GM18505 (cell line): ENCODE results near the gene LEF1.

Source experiments
- ATAC-seq: cut with Tn5 transposase; IDR thresholded peaks from one replicate; pipeline ENCODE4 v1.9.1; 2021; ENCODE audit not compliant: unreplicated experiment
- POLR2A ChIP-seq: IDR thresholded peaks from 4 replicates; pipeline ENCODE4 v1.6.1; 2011; ENCODE audit warnings: borderline replicate concordance; ENCODE audit not compliant: insufficient read depth, insufficient read length; ENCODE audit errors: extremely low read depth

LEF1 gene

DNA sequence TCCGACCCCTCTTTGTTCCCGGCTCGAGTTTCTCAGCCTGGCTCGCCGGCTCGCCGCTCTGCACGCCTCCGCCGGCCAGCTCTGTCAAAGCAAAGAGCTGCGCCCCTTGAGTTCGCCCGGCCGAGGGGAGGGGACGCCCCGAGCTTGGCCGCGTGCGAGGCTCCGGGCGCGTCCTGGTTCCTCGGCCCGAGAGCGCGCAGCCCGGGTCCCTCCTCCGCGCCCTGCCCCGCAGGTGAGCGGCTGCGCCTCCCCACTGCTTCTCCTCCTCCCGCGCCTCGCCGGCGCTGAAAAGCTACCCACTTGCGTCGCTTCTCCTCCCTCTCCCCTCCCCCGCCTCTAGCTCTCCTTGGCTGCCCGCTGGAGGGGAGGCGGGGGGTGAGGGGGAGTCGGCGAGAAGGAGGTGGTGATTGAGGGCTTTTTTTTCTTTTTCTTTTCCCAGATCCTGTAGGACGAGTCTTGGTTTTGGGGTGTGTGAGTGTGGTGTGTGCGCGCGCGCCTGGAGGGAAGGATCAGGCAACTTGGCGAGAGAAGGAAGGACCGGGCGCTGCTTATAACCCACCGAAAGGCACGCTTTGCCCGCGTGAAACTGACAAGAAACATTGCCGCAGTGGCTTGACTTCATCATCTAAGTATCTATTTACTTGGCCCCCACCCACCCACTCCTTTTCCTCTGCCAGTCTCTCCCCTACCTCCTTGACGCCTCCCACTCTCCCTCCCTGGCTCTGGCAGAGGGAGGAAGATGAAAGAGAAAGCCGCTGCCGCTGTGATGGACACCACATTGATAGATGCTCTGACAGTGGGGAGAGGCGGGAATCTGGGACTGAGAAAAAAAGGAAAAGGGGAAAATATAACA lies at the start of gene LEF1:
Gene LEF1, minus strand, starts transcription at position 262 of the 853 bp plus-strand sequence. CDS start 1,165 bp downstream, outside the sequence.
- no peak for TF ChIP-seq POLR2A

DNA sequence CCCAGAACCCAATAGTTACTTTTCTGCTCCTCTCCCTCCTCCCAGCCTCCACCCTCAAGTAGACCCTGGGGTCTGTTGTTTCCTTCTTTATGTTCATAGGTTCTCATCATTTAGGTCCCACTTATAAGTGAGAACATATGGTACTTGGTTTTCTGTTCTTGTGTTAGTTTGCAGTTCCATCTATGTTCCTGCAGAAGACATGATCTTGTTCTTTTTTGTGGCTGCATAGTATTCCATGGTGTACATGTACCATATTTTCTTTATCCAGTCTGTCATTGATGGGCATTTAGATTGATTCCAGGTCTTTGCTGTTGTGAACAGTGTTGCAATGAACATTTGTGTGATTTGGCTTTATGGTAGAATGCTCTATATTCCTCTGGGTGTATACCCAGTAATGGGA lies 47.8 kb upstream of the LEF1 start:
- no peak for ATAC-seq
- TF ChIP-seq POLR2A = no peak

More for the DNA sequence above, at the start of gene LEF1:
- peak; percentile 37 for ATAC-seq

DNA sequence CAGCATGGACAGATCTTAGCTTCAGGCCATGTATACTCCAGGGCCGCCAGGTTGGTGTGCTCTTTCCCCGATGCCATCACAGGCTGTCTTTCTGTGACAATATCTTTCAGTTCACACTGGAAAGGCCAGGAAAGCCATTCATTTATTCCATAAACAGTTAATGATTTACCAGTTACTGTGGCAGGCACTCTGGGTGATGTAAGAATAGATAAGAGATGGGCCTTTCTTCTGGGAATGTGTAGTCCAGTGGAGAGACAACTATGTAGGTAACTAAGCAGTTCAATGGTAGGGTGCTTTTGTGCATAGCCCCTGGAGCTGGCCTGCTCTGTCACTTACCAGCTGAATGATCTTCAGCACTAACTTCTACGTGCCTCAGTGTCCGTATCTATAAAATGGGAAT lies 46.3 kb upstream of the LEF1 start:
- no peak for ATAC-seq
- TF ChIP-seq POLR2A = no peak

DNA sequence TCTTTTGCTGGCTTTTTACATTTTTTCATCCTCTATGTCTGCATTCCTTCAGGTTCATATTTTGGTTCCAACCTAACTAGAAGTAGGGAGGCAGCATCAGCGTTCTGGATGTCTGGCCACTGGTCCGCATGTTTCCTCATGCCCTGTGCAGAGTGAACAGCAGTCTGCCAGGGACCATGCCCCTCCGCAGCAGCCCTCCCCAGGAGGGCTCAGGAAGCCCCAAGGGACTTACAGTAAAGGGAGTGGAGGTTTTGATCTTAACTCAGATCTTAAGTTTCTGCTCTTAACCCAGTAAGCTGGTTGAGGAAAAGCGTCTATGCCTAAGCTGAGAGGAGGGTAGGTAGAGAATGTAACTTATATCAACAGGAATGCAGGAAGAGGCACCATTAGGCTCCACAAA lies 45.0 kb upstream of the LEF1 start:
- no peak for ATAC-seq
- no peak for TF ChIP-seq POLR2A

DNA sequence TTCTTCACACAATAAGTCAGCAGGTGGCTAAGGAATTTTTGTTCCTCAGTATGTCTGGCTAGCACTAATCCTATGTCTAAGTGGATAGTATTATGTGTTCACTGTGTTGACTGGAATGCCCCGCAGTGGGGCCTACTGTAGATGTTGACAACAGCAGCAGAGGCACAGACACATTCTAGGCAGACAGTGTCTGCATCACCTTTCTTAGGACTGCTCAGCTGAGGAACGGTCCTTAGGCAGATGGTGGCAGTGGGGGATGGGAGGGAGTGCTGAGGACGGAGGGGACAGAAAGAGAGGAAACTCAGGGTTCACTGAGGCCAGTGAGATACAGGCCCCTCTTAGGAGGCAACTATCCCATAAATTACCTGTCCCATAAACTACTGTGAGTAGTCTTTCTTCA lies 44.6 kb upstream of the LEF1 start:
- TF ChIP-seq POLR2A = no peak
- no peak for ATAC-seq

DNA sequence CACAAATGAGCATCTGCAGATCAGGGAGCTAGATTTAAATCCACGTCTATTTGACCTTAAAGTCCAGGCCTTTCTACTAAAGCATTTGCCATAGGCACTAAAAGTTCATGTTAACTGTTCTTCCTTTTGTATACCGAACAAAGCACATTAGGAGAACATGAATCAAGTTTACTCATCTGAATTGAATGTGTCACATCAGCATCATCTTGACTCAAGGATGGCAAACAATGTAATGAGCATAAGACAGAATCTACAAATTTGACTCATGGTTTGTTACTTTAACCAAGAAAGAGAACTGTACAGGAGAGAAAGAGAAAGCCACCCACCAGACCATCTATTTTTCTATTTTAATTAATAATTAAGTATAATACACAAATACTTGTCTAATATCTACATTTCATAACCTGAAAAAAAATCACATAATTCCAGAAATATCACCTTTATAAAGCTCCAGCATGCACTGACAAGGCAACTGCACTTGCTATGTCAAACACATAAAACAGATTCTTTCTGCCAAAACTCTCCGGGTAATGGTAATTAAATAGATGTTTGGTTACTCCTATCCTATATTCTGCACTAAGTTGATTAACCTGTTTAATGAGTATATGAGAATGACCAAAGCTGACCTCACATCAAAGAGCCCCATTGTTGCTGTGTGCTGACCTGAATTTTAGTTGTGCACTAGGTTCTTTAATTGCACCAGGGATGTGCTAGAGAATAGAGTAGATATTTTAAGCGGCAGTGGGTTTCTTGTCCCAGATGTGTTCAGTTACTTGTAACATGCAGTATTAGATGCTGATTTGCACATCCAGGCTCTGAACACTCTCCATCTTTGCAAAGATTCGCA lies 42.5 kb upstream of the LEF1 start:
- TF ChIP-seq POLR2A = no peak
- ATAC-seq = no peak

DNA sequence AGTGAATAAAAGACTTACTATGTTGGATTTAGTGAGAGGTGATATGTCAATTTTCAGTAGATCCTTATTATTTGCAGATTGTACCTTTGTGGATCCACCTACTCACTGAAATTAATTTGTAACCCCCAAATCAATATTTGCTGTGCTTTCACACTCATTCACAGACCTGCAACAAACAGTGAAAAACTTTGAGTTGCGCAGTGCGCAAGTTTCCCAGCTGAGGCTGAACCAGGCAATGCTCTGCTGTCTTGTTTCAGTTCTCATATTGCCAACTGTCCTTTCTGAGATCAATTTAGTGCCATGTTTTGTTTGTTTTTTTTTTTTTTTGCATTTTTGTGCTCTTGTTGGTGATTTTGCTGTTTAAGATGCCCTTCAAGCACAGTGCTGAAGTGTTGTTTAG lies 40.8 kb upstream of the LEF1 start:
- no peak for ATAC-seq

DNA sequence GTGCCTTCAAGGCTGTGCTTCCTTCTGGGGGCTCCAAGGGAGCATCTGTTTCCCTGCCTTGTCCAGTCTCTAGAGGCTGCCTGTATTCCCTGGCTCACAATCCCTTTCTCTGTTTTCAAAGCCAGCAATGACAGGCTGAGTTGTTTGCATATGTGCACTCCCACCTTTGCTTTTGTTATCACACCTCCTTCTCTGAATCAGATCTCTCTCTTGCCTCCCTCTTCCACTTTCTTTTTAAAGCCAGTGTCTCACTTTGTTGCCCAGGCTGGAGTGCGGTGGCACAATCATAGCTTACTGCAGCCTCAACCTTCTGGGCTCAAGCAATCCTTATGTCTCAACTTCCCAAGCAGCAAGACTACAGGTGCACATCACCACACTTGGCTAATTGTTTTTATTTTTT lies 37.1 kb upstream of the LEF1 start:
- no peak for ATAC-seq
- TF ChIP-seq POLR2A = no peak

More for the DNA sequence above, 40.8 kb upstream of the LEF1 start:
- TF ChIP-seq POLR2A = no peak

DNA sequence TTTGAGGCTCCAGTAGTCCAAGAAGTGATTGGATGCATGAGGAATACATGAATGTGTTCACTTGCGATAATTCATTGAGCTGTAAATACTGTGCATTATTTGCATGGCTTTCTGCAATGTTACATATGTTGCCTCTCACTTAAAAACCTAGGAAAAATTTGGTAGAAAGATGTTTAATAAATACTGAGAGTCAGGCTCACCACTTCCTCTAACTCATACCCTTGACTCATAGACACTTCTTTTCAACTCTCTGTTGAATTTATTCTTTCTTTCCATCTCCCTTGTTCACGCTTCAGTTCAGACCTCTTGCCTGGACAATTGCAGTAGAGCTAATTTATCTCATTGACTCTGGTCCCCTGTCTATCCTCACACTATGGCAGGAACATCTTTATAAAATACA lies 35.8 kb upstream of the LEF1 start:
- TF ChIP-seq POLR2A = no peak
- ATAC-seq = no peak

DNA sequence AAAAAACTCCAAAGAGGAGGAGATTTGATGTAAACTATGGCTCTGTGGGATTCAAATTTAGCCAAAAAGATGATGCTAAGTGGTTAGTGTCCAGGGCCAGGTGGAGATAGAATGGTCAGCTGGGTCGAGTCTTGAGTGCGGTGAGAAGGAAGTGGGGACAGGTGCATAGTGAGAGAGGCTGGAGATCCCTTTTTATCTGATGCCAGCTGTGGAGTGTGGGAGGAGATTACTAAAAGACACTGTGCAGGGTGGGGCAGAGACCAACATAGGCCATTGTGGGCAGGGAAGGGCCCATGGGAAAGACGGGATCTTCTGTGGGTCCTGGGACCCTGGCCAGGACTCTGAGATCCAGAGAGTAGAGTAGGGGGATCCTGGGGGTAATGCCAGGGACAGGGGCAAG lies 34.6 kb upstream of the LEF1 start:
- TF ChIP-seq POLR2A = no peak

DNA sequence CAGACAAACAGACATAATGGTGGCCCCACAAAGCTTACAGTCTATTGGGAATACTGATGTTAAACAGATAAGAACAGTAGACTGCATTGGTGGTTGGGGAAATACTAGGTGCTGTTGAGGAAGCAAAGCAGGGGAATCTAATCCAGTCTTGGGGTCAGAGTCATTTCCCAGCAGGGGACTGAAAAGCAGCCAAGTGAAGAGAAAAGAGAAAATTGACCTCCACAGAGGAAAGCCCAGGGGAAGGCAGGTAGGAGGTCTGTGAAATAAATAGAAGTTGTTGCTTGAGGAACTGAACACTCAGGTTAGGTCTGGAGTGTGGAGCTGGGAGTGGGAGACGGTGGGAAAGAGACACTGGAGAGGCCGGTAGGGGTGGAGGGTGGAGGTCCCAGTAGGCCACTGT lies 33.0 kb upstream of the LEF1 start:
- no peak for TF ChIP-seq POLR2A
- ATAC-seq = no peak

More for the DNA sequence above, 34.6 kb upstream of the LEF1 start:
- no peak for ATAC-seq

DNA sequence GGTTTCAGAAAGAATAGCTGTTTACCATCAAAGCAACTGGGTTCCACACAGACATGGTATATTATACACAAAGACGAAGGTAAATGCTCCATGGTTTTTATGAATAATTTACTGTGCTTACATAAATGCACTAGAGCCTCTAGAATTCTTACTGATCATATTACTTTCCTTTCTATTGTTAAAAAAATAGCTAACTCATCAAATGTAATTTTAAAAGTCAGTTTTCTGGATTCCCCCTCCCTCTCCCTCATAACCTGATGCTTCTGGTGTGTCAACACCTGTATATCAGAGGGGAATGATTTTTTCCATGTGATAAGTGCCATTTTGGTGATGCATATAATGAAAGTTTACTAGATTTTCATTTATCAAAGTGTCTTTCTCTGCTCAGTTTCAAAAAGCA lies 31.1 kb upstream of the LEF1 start:
- ATAC-seq = no peak

DNA sequence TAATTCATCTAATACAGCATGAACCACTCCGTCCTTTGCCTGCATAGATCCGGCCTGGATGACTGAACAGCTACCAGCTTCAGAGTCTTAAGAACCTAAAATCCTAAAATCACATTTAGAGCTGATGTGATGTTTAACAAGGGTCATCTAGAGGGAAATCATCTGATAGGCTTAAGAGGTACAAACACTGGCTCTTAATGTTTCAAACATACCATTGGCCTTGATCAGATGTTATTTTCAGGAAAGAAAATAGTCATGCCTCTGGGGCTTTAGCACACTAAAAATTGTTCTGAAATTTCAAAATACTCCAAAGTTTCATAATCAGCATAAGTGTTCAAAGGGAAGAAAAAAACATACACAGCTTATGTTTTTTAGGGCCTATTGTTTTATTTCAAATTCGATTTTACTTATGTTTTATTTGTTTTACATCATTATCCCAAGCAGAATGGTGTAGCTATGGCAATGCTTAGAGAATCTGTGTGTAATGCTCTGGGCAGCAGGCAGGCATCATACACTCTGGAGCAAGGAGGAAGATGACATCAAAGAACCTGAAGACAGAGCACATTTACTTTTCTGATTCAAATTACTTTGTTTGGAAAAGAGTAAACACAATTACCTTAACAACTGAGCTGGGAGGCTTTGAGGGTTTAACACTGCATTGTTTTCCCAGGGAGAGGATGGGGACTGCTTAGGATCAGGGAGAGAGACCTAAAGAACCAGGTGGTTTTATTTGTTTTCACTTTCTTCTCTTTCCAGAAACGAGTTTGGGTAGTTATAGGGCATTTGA lies 25.3 kb upstream of the LEF1 start:
- no peak for ATAC-seq

More for the DNA sequence above, 31.1 kb upstream of the LEF1 start:
- no peak for TF ChIP-seq POLR2A

More for the DNA sequence above, 25.3 kb upstream of the LEF1 start:
- TF ChIP-seq POLR2A = no peak
